ENCODE data around the gene ADAMTS8.

The ADAMTS8 gene

GRCh38 chr11:130421697-130422096, 6.7 kb downstream of the ADAMTS8 start:
- ATAC-seq: no peak
- no peak for TF ChIP-seq CSDC2 (CRISPR knock-in tag; IDR thresholded peaks at IDR 0.05)
- no peak for TF ChIP-seq POU6F1 (CRISPR knock-in tag; IDR thresholded peaks at IDR 0.05; ENCODE audit: borderline replicate concordance, low read depth)
- TF ChIP-seq ZFP3 (CRISPR knock-in tag; IDR thresholded peaks at IDR 0.05): no peak
- TF ChIP-seq OSR1 (CRISPR knock-in tag; IDR thresholded peaks at IDR 0.05): no peak
- no peak for TF ChIP-seq SNAI2 (CRISPR knock-in tag; IDR thresholded peaks at IDR 0.05)
- no peak for TF ChIP-seq PPARA (CRISPR knock-in tag; IDR thresholded peaks at IDR 0.05; ENCODE audit: borderline replicate concordance)
- no peak for TF ChIP-seq ZNF8 (CRISPR knock-in tag; IDR thresholded peaks at IDR 0.05)
- no peak for TF ChIP-seq ARNTL (CRISPR knock-in tag; IDR thresholded peaks at IDR 0.05; ENCODE audit: borderline replicate concordance, low read depth)
- no peak for TF ChIP-seq ZFP30 (CRISPR knock-in tag; IDR thresholded peaks at IDR 0.05)
- TF ChIP-seq GLIS3 (CRISPR knock-in tag; IDR thresholded peaks at IDR 0.05): no peak
- TF ChIP-seq ESRRG (CRISPR knock-in tag; IDR thresholded peaks at IDR 0.05): no peak
- TF ChIP-seq ZNF565 (CRISPR knock-in tag; conservative IDR thresholded peaks at IDR 0.05; ENCODE audit: low read depth): no peak
- TF ChIP-seq TOX (CRISPR knock-in tag; IDR thresholded peaks at IDR 0.05; ENCODE audit: borderline replicate concordance): no peak
- TF ChIP-seq RARB (CRISPR knock-in tag; IDR thresholded peaks at IDR 0.05): no peak
- TF ChIP-seq TCF4 (CRISPR knock-in tag; IDR thresholded peaks at IDR 0.05; ENCODE audit: borderline replicate concordance): no peak
- TF ChIP-seq ZNF70 (CRISPR knock-in tag; IDR thresholded peaks at IDR 0.05): no peak
- TF ChIP-seq CSRNP3 (CRISPR knock-in tag; IDR thresholded peaks at IDR 0.05): no peak

GRCh38 chr11:130421199-130421585, 7.2 kb downstream of the ADAMTS8 start:
- ATAC-seq: no peak
- TF ChIP-seq PATZ1 (CRISPR knock-in tag; IDR thresholded peaks at IDR 0.05; ENCODE audit: borderline replicate concordance) (no peak), OSR1 (CRISPR knock-in tag; IDR thresholded peaks at IDR 0.05) (no peak), TOX (CRISPR knock-in tag; IDR thresholded peaks at IDR 0.05; ENCODE audit: borderline replicate concordance) (no peak), CREB5 (CRISPR knock-in tag; IDR thresholded peaks at IDR 0.05; ENCODE audit: low read depth) (no peak), ARNTL (CRISPR knock-in tag; IDR thresholded peaks at IDR 0.05; ENCODE audit: borderline replicate concordance, low read depth) (no peak), ISL1 (CRISPR knock-in tag; IDR thresholded peaks at IDR 0.05) (no peak)

- no peak for TF ChIP-seq BACH2 (CRISPR knock-in tag; IDR thresholded peaks at IDR 0.05; ENCODE audit: borderline replicate concordance)
- no peak for TF ChIP-seq TOX (CRISPR knock-in tag; IDR thresholded peaks at IDR 0.05; ENCODE audit: borderline replicate concordance)
- no peak for TF ChIP-seq ZNF565 (CRISPR knock-in tag; conservative IDR thresholded peaks at IDR 0.05; ENCODE audit: low read depth)
- TF ChIP-seq ZFP3 (CRISPR knock-in tag; IDR thresholded peaks at IDR 0.05): no peak
- TF ChIP-seq ZC3H10 (CRISPR knock-in tag; IDR thresholded peaks at IDR 0.05): no peak
- no peak for TF ChIP-seq OSR1 (CRISPR knock-in tag; IDR thresholded peaks at IDR 0.05)
- no peak for TF ChIP-seq ZNF8 (CRISPR knock-in tag; IDR thresholded peaks at IDR 0.05)
- TF ChIP-seq ZFP30 (CRISPR knock-in tag; IDR thresholded peaks at IDR 0.05): no peak
- TF ChIP-seq ZNF70 (CRISPR knock-in tag; IDR thresholded peaks at IDR 0.05): no peak
- no peak for TF ChIP-seq CREB5 (CRISPR knock-in tag; IDR thresholded peaks at IDR 0.05; ENCODE audit: low read depth)
- TF ChIP-seq PPARA (CRISPR knock-in tag; IDR thresholded peaks at IDR 0.05; ENCODE audit: borderline replicate concordance): no peak
- ATAC-seq: no peak; the same call in 2 of the 3 replicates
These were observed 7.8 kb downstream of the ADAMTS8 start for GRCh38 chr11:130420478-130421198.
